OCI-LY3 (cell line): ENCODE measurements around the gene ZNF791.

Source experiments
- EZH2phosphoT487 ChIP-seq: fragments of 200-600 bp; shearing (Covaris generic); IDR thresholded peaks from 2 replicates; pipeline ENCODE4 v1.6.1; 2018; ENCODE audit warnings: antibody characterized with exemption, mixed run types, low read depth
- TF ChIP-seq, protein P1 (sequence below): fragments of 200-600, 300-600 bp; sonication (generic); IDR thresholded peaks from 2 replicates; pipeline ENCODE4 v1.5.1; 2014; ENCODE audit warnings: antibody characterized with exemption, low read length, low read depth

- TF ChIP-seq EZH2phosphoT487 = no peak
- TF ChIP-seq, protein P1, sequence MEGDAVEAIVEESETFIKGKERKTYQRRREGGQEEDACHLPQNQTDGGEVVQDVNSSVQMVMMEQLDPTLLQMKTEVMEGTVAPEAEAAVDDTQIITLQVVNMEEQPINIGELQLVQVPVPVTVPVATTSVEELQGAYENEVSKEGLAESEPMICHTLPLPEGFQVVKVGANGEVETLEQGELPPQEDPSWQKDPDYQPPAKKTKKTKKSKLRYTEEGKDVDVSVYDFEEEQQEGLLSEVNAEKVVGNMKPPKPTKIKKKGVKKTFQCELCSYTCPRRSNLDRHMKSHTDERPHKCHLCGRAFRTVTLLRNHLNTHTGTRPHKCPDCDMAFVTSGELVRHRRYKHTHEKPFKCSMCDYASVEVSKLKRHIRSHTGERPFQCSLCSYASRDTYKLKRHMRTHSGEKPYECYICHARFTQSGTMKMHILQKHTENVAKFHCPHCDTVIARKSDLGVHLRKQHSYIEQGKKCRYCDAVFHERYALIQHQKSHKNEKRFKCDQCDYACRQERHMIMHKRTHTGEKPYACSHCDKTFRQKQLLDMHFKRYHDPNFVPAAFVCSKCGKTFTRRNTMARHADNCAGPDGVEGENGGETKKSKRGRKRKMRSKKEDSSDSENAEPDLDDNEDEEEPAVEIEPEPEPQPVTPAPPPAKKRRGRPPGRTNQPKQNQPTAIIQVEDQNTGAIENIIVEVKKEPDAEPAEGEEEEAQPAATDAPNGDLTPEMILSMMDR = no peak
Measured at GRCh38 chr19:12652219-12652618, 41.5 kb downstream of the ZNF791 start.
